Measurements from ENCODE around the gene ARMH1. TPM values are rescaled to one million over a fixed set of nuclear protein-coding genes. Genes with fewer than 3 reads are reported as not detected.

The ARMH1 gene
- total RNA-seq, 1 donor from 2014 or later = 15.0 TPM

DNA sequence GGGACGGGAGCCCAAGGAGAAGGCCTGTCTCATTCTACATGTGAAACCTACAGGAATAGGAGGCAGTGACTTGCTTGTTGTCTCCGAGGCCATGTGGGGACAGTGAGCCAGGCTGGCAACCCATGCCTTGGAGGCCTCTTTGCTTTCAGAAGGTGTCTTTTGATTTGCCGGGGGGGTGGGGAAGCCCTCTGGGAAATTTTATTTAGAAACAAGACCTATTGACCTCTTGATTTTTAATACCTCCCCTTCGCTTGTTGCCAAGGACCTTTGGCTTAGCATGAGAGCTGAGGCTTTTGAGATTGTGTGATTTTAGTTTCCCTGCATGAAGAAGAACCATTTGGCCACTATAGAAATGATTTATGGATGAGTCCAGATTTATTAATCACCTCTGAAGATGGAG, 4.1 kb downstream of the ARMH1 start:
- H3K9me3 Mint-ChIP-seq (ENCODE audit: low read depth) = no peaks in the 10 kb centered on the region
- H3K4me1 Mint-ChIP-seq (ENCODE audit: low read depth) = peaks cover 17% of the 10 kb centered on the region
- no peak for DNase-seq (ENCODE audit: low spot score, unreplicated experiment)
- H3K36me3 Mint-ChIP-seq (ENCODE audit: insufficient read depth) = peaks cover 5% of the 10 kb centered on the region
- no peak overlapping the region for H3K4me3 Mint-ChIP-seq (ENCODE audit: low read depth)
- H3K27me3 Mint-ChIP-seq = no peaks in the 10 kb centered on the region
- TF ChIP-seq, protein P1, sequence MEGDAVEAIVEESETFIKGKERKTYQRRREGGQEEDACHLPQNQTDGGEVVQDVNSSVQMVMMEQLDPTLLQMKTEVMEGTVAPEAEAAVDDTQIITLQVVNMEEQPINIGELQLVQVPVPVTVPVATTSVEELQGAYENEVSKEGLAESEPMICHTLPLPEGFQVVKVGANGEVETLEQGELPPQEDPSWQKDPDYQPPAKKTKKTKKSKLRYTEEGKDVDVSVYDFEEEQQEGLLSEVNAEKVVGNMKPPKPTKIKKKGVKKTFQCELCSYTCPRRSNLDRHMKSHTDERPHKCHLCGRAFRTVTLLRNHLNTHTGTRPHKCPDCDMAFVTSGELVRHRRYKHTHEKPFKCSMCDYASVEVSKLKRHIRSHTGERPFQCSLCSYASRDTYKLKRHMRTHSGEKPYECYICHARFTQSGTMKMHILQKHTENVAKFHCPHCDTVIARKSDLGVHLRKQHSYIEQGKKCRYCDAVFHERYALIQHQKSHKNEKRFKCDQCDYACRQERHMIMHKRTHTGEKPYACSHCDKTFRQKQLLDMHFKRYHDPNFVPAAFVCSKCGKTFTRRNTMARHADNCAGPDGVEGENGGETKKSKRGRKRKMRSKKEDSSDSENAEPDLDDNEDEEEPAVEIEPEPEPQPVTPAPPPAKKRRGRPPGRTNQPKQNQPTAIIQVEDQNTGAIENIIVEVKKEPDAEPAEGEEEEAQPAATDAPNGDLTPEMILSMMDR (IDR thresholded peaks at IDR 0.05; ENCODE audit: unreplicated experiment) = no peak
- H3K27ac Mint-ChIP-seq = no peak overlapping the region

DNA sequence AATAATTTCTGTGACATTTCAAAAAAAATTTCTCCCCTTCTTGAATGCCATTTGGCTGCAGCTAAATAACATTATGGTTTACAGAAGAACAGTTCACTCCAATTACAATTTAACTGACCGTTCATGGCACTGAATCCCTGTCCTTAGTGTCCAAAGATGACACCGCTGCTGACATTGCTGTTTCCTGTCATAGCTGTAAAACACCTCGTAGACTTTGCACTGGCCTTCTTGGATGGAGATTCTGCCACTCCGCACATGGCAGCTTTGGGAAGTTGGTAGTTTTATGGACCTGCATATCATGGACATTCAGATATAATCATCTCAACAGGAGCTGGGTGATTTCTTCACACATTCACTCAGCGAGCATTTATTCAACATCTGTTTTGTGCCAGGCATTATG, 5.0 kb downstream of the ARMH1 start:
- H3K4me3 Mint-ChIP-seq (ENCODE audit: low read depth) = no peak overlapping the region
- no peak overlapping the region for H3K27ac Mint-ChIP-seq
- H3K36me3 Mint-ChIP-seq (ENCODE audit: insufficient read depth) = peaks cover 5% of the 10 kb centered on the region
- TF ChIP-seq, protein P1 (IDR thresholded peaks at IDR 0.05; ENCODE audit: unreplicated experiment) = no peak
- H3K4me1 Mint-ChIP-seq (ENCODE audit: low read depth) = peaks cover 17% of the 10 kb centered on the region
- no peaks in the 10 kb centered on the region for H3K27me3 Mint-ChIP-seq
- H3K9me3 Mint-ChIP-seq (ENCODE audit: low read depth) = no peaks in the 10 kb centered on the region
- DNase-seq (ENCODE audit: low spot score, unreplicated experiment) = no peak

DNA sequence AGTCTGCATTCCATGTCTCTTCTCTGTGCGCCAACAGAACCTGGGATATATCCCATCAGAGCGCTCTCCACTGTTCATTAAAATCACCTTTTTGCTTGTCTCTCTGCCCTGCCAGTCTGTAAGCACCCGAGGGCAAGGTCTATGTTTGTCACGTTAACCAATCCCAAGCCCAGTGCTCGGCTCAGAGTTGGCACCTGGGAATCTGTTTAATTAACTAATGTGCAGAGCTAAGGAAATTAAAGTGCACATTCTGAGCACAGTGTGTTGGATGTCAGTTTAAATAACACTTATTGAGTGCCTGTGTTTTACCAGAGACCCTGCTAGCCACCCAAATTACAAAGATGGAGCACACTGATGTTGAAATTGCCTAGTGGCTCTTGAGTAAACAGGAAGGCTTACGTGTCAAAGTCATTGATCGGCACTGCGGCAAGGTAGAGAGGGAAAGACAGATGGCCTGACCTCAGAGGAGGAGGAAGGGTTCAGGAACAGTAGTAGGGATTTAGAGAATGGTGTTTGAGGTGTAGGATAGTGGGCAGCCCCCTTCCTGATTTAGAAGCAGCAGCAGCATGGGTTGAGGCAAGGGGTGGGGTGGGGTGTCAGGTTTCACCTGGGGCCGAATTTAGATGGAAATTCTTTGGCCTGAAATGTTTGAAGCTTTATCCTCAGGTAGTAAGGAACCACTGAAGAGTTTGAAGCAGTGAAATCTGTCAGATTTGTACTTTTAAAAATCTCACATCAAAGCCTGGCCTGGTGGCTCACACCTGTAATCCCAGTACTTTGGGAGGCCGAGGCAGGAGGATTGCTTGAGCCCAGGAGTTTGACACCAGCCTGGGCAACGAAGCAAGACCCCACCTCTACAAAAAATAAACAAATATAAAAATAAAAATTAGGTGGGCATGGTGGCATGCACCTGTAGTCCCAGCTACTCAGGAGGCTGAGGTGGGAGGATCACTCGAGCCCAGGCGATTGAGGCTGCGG, 7.7 kb downstream of the ARMH1 start:
- Mint-ChIP-seq H3K4me3 (ENCODE audit: low read depth) (no peak overlapping the region), H3K27me3 (no peaks in the 10 kb centered on the region), H3K36me3 (ENCODE audit: insufficient read depth) (peaks cover 5% of the 10 kb centered on the region), H3K9me3 (ENCODE audit: low read depth) (no peaks in the 10 kb centered on the region), H3K4me1 (ENCODE audit: low read depth) (peaks cover 12% of the 10 kb centered on the region), H3K27ac (peak overlapping the region; percentile 92)
- DNase-seq (ENCODE audit: low spot score, unreplicated experiment) = no peak
- TF ChIP-seq, protein P1 (IDR thresholded peaks at IDR 0.05; ENCODE audit: unreplicated experiment) = no peak

DNA sequence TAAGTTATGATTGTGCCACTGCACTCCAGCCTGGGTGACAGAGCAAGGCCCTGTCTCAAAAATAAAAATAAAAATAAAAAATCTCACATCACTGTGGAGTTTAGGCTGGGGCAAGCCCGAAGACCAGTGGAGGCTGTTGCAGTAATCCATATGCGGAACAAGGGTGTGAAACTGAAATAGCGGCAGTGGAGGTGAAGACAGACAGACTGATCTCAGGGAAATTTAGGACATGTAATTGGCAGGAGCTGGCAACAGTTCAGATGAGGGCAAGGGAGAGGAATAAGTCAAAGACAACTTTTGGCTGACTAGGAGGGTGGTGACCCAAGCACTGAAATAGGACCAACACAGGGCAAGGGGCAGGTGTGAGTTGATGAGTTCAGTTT, 8.4 kb downstream of the ARMH1 start:
- H3K36me3 Mint-ChIP-seq (ENCODE audit: insufficient read depth) = peaks cover 5% of the 10 kb centered on the region
- TF ChIP-seq, protein P1 (IDR thresholded peaks at IDR 0.05; ENCODE audit: unreplicated experiment) = no peak
- H3K4me1 Mint-ChIP-seq (ENCODE audit: low read depth) = peaks cover 12% of the 10 kb centered on the region
- DNase-seq (ENCODE audit: low spot score, unreplicated experiment) = no peak
- H3K9me3 Mint-ChIP-seq (ENCODE audit: low read depth) = no peaks in the 10 kb centered on the region
- H3K27me3 Mint-ChIP-seq = no peaks in the 10 kb centered on the region
- H3K27ac Mint-ChIP-seq = no peak overlapping the region
- H3K4me3 Mint-ChIP-seq (ENCODE audit: low read depth) = no peak overlapping the region

DNA sequence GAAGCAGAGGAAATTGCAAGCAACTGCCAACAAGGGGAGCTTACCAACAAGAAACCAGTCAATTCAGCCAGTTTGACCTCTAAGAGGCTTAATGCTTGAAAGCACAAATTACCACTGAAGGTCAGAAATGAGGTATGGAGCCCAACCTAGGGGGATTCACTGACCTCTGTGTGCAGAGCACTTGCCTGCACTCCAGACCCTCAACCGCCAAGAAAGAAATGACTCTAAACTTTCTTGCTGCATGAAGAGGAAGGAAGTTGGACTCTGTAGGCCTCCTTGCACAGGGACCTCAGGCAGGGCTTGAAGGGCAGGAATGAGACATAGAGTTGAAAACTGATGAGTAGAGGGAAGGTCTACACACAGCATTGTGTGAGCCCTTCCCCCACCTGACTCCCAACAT, 10.0 kb downstream of the ARMH1 start:
- H3K9me3 Mint-ChIP-seq (ENCODE audit: low read depth) = no peaks in the 10 kb centered on the region
- TF ChIP-seq, protein P1 (IDR thresholded peaks at IDR 0.05; ENCODE audit: unreplicated experiment) = no peak
- no peak for DNase-seq (ENCODE audit: low spot score, unreplicated experiment)
- no peak overlapping the region for H3K4me3 Mint-ChIP-seq (ENCODE audit: low read depth)
- H3K27me3 Mint-ChIP-seq = no peaks in the 10 kb centered on the region
- H3K27ac Mint-ChIP-seq = no peak overlapping the region
- H3K36me3 Mint-ChIP-seq (ENCODE audit: insufficient read depth) = peaks cover 5% of the 10 kb centered on the region
- H3K4me1 Mint-ChIP-seq (ENCODE audit: low read depth) = peaks cover 12% of the 10 kb centered on the region
